H1 (cell line): ENCODE results near the gene TET1.

Experiments used
- EZH2 ChIP-seq: fragments of 200-600 bp; sonication (generic); IDR thresholded peaks from 2 replicates; pipeline ENCODE4 v1.7.1; 2012; ENCODE audit warnings: low read depth, mild to moderate bottlenecking, moderate library complexity, low read length, inconsistent platforms; ENCODE audit not compliant: severe bottlenecking
- FOSL1 ChIP-seq: IDR thresholded peaks from 2 replicates; pipeline ENCODE4 v1.6.1; 2011; ENCODE audit warnings: mild to moderate bottlenecking, low read depth, low read length, moderate library complexity; ENCODE audit not compliant: insufficient read depth
- POLR2A ChIP-seq, 2 experiments: IDR thresholded peaks; 1 replicate in 1 of 2; 2 replicates in 1 of 2; pipeline ENCODE4 v1.6.1; 2011; ENCODE audit warnings: low read depth in 2 of 2, low read length in 2 of 2, mild to moderate bottlenecking in 2 of 2; ENCODE audit errors: control extremely low read depth in 1 of 2
- SIN3A ChIP-seq, 2 experiments: IDR thresholded peaks in 1 of 2; conservative IDR thresholded peaks in 1 of 2; 2 replicates each; pipeline ENCODE4 v1.6.1; 2011 to 2012; ENCODE audit warnings: low read length in 2 of 2, improper control_type of control experiment in 1 of 2, low read depth in 1 of 2, mild to moderate bottlenecking in 1 of 2
- TF ChIP-seq, protein P1 (sequence below), 3 experiments: IDR thresholded peaks; 1 replicate in 2 of 3; 2 replicates in 1 of 3; pipeline versions ENCODE4 v1.5.1 to v1.6.1; 2011; ENCODE audit warnings: low read length in 3 of 3, mild to moderate bottlenecking in 3 of 3, inconsistent platforms in 2 of 3, low read depth in 1 of 3, moderate library complexity in 1 of 3; ENCODE audit not compliant: insufficient read depth in 1 of 3; ENCODE audit errors: control extremely low read depth in 1 of 3

DNA sequence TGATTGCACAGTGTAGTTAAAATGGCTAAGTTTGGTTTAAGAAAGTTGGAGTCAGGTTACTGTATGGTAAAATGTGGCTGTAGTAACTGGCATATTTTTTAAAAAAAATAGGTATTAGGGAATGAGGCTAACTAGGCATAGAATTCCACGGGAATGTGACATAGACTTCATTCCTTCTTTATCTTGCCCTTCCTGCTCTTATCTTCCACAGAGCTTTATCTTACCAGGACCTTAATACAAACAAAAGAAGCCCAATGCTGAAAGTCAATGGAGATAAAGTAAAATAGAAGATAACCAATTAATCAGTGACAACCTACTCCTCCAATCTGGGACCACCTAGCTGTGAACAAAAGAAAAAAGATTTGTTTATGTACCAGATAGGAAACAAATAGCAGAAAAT lies 58.1 kb downstream of the TET1 start:
- no peak for TF ChIP-seq SIN3A (conservative IDR thresholded peaks at IDR 0.05 in 1 of 2, IDR thresholded peaks at IDR 0.05 in 1 of 2; ENCODE audit: low read depth in 1 of 2, low read length in 2 of 2)
- TF ChIP-seq POLR2A (IDR thresholded peaks at IDR 0.05; ENCODE audit: control extremely low read depth in 1 of 2, low read depth in 2 of 2, low read length in 2 of 2), result no peak
- no peak for TF ChIP-seq FOSL1
- no peak for TF ChIP-seq EZH2
- TF ChIP-seq, protein P1, sequence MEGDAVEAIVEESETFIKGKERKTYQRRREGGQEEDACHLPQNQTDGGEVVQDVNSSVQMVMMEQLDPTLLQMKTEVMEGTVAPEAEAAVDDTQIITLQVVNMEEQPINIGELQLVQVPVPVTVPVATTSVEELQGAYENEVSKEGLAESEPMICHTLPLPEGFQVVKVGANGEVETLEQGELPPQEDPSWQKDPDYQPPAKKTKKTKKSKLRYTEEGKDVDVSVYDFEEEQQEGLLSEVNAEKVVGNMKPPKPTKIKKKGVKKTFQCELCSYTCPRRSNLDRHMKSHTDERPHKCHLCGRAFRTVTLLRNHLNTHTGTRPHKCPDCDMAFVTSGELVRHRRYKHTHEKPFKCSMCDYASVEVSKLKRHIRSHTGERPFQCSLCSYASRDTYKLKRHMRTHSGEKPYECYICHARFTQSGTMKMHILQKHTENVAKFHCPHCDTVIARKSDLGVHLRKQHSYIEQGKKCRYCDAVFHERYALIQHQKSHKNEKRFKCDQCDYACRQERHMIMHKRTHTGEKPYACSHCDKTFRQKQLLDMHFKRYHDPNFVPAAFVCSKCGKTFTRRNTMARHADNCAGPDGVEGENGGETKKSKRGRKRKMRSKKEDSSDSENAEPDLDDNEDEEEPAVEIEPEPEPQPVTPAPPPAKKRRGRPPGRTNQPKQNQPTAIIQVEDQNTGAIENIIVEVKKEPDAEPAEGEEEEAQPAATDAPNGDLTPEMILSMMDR (IDR thresholded peaks at IDR 0.05; ENCODE audit: control extremely low read depth in 1 of 3, insufficient read depth in 1 of 3, low read depth in 1 of 3, low read length in 3 of 3), result no peak
